Measurements from ENCODE around the gene ARL14. TPM values are rescaled to one million over a fixed set of nuclear protein-coding genes. Genes with fewer than 3 reads are reported as not detected.

Gene ARL14
- total RNA-seq, 1 experiment from 2014 or later: not detected

DNA sequence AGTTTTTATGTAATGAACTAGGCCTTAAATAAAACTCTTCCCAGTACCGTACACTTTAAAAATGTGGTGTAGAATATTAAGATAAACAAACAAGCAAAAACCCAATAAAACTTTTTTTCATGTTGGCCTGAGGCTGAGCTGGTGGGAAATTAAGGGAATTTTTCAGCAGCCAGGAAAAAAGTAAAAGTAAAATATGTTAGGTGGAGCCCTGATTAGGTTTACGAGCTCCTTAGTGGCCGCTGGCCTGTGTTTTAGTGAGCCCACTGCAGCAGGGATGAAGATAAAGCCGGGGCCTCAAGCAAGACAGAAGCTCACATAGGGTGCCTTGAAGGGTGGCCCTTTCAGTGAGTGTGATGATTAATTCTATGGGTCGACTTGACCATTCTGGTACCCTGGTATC lies 16.1 kb upstream of the ARL14 start:
- no peak overlapping the region for H3K27ac Mint-ChIP-seq
- H3K4me2 ChIP-seq (ENCODE audit: insufficient read depth, insufficient read length, low read length): no peak overlapping the region
- no peaks in the 10 kb centered on the region for H3K27me3 Mint-ChIP-seq (ENCODE audit: low read depth)
- H3K9me3 Mint-ChIP-seq: peaks cover 0 to 3% of the 10 kb centered on the region in 2 experiments; a peak in 4 of 5 replicates
- H3K27ac ChIP-seq (ENCODE audit: insufficient read length, low read depth, low read length): no peak overlapping the region
- no peak overlapping the region for H3K14ac ChIP-seq (ENCODE audit: insufficient read depth, low read length)
- no peak overlapping the region for H3K56ac ChIP-seq (ENCODE audit: insufficient read length, low read depth, low read length)
- no peaks in the 10 kb centered on the region for H3K79me2 ChIP-seq (ENCODE audit: insufficient read depth, low read length)
- H3K18ac ChIP-seq (ENCODE audit: insufficient read length, low read depth, low read length): no peak overlapping the region
- H3K4me1 Mint-ChIP-seq: peaks cover 3 to 10% of the 10 kb centered on the region in 2 experiments
- no peak overlapping the region for H3T11ph ChIP-seq (ENCODE audit: low read length)
- no peak for DNase-seq
- H3K9ac ChIP-seq (ENCODE audit: extremely low read depth, insufficient read length, low read length): no peak overlapping the region
- no peak overlapping the region for H2AFZ ChIP-seq (ENCODE audit: low read length)
- H3K4me1 ChIP-seq (ENCODE audit: insufficient read depth, low read length): no peaks in the 10 kb centered on the region
- no peak overlapping the region for H3K4ac ChIP-seq (ENCODE audit: low read depth, low read length)
- no peaks in the 10 kb centered on the region for H3K27me3 ChIP-seq (ENCODE audit: insufficient read depth, low read length)
- no peaks in the 10 kb centered on the region for H3K9me3 ChIP-seq (ENCODE audit: control insufficient read depth, low read depth, low read length)
- no peak overlapping the region for H2BK15ac ChIP-seq (ENCODE audit: low read depth, low read length)
- H3K23me2 ChIP-seq (ENCODE audit: insufficient read length, low read depth, low read length, poor library complexity, severe bottlenecking): no peaks in the 10 kb centered on the region
- H4K8ac ChIP-seq (replicated peaks; ENCODE audit: insufficient read length, low read depth, low read length): no peak overlapping the region
- no peak overlapping the region for H3K23ac ChIP-seq (ENCODE audit: insufficient read length, low read depth, low read length)
- H3K4me3 Mint-ChIP-seq: no peak overlapping the region
- no peak overlapping the region for H2BK12ac ChIP-seq (ENCODE audit: insufficient read length, low read depth, low read length)
- WGBS (ENCODE audit: extremely low coverage, insufficient read length, low lambda C conversion rate): no CpG with 5 or more reads among the region's 5 CpGs
- no peak overlapping the region for H2AK5ac ChIP-seq (ENCODE audit: insufficient read length, low read length)
- H4K5ac ChIP-seq (ENCODE audit: insufficient read length, low read depth, low read length): no peak overlapping the region
- H4K91ac ChIP-seq (ENCODE audit: insufficient read length, low read depth, low read length): no peak overlapping the region
- no peak overlapping the region for H2BK120ac ChIP-seq (ENCODE audit: low read depth, low read length, poor library complexity, severe bottlenecking)
- no peaks in the 10 kb centered on the region for H3K79me1 ChIP-seq (ENCODE audit: insufficient read depth, low read depth, low read length, poor library complexity, severe bottlenecking)
- no peaks in the 10 kb centered on the region for H4K20me1 ChIP-seq (ENCODE audit: control insufficient read depth, insufficient read depth, insufficient read length)
- H2BK20ac ChIP-seq (ENCODE audit: low read depth, low read length, poor library complexity, severe bottlenecking): no peak overlapping the region
- no peak overlapping the region for H2BK5ac ChIP-seq (ENCODE audit: insufficient read length, low read length)
- H3K36me3 Mint-ChIP-seq (ENCODE audit: insufficient read depth in 1 of 3, low read depth in 3 of 3): no peaks in the 10 kb centered on the region
- no peak for TF ChIP-seq CTCF (conservative IDR thresholded peaks at IDR 0.05)
